ENCODE data around the gene CERS6.
"Not testable (repeated sequence)": the region's sequence is repeated elsewhere in the genome, so short reads cannot be mapped to it uniquely, and the experiment has no call there.

CERS6 gene

DNA sequence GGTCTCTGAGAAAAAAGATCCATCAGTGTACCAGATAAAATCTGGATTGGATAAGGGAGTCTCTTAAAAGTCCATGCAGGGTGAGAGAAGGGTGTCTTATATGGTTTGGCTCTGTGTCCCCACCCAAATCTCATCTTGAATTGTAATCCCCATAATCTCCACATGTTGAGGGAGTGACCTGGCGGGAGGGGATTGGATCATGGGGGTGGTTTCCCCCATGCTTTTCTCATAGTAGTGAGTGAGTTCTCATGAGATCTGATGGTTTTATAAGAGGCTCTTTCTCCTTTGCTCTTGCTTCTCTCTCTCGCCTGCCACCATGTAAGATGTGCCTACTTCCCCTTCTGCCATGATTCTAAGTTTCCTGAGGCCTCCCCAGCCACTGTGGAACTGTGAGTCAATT, 46.8 kb downstream of the CERS6 start:
- not testable (repeated sequence) for FAIRE-seq

DNA sequence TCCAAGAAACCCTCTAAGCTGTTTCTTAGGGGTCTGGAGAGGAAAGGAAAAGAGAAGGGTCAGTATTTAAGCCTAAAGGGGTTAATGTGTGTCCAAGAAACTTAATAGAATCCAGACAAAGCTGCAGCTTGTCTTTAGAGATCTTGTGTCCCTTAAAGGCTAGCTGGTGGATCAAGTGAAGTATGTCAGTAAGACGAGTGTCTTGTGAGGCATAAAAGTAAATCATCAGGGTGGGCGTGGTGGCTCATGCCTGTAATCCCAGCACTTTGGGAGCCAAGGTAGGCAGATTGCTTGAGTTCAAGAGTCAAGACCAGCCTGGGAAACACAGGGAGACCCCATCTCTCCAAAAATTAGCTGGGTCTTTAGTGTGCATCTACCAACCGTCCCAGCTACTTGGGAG, 47.8 kb downstream of the CERS6 start:
- no peak for FAIRE-seq

DNA sequence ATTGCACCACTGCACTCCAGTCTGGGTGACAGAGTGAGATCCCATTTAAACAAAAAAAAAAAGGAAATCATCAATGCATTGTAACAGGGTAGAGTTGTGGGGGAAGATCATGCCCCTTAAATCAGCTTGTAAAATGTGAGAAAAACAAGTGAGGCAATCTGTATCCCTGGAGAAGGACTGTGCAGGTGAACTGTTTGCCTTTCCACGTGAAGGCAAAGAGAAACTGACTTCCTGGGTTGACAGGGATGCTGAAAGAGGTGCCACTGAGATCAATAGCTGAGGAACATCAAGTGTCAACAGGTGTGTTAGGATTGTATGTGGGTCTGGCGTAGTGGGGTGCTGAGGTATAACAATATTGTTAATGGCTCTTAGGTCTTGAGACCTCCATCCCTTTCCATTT, 48.3 kb downstream of the CERS6 start:
- FAIRE-seq: no peak

DNA sequence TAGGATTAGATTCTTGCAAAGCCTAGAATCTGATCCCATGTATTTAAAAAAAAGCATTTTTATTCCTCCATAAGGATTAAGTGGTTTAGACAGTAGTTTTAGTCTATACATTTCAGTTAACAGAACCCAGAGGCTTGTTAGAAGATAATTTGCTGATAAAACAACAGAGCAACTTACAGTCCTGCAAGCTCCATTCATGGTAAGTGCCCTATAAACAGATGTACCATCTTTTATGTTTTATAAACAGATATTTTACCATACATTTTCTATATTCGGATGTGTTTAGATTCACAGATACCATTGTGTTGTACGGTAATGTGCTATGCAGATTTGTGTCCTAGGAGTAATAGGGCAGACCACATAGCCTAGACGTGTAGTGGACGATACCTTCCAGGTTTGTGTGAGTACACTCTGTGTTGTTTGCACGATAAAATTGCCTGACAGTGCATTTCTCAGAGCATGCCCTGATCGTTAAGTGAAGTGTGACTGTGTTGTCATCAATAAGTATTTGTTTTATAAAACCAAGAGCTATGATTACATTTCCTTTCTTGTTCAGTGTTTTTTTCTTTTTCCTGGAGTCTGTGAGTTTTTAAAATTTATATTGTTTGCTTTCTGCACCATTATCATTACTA, 54.2 kb downstream of the CERS6 start:
- FAIRE-seq: no peak

DNA sequence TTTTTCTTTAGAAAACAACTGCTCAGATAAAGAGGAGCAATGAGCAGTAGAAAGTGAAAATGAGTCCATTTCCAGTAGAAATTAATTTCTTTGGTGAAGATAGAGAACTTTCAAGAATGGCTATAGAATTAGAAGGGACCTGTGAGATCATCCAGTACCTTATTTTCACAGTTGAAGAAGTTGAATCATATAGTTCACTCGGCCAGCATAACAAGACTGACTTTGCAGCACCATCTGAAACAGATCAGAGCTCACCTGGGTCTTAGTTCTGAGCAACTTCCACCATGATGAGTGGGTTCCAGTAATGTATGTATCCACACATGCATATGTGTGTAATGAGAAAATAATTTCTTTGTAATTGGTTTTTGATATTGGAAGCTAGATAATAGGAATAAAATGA, 58.6 kb downstream of the CERS6 start:
- no peak for FAIRE-seq

DNA sequence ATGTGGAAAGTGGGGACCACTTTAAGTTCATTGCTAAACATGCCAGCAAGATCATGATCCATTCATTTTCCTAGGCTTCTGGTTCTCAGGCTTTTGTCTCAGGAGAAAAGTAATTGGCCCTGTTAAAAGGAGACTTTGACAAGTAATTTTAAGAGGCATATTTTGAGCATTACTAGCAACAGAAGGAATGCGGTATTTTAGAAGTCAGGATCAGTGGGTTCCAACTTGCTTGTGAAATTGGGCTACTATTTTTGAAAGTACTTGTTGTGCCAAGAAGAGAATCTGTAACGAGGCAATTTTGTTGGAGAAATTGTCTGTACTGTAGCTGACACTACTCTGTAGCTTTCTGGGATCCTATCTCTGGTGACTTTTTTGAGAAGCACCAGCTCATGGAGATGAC, 59.4 kb downstream of the CERS6 start:
- no peak for FAIRE-seq

DNA sequence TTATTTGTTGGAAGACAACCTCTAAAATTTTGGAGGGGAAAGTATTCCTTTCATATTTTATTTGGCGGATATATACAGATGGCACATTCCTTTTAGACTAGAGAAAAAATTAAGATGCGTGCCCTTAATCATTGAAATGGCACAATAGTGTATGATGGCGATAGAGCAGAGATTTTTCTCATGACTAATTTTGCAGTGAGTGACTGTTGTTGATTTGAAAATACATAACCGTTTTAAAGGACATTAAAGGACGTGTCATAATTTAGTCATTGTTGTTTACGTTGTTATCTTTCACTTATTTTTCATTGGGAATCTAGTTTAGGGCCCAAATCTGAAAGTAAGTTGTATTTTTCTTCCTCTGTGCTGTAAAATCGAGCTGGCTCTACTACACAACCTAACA, 61.7 kb downstream of the CERS6 start:
- no peak for FAIRE-seq

DNA sequence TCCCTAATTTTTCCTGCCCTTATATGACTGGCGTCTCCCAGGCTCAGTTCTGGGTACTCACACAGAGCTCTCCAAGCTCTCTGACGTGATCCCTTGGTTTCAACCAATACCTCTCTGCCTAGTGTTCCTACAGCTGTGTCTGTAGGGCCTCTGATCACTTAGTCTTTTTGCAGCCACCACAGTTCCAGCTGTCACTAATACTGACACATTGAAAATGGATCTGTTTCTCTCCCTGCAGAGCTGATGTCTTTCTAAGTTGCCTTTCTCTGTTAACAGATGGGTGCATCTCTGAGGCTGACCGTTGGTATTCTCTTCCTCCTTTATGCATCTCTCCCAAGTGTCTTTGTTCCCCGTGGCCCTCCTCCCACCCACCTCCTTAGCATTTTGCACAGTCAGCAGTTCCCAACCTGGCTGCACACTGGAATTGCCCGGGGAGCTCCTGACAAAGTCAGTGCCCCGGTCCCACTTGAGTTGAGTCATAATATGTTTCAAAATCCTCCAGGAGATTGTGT, 62.5 kb downstream of the CERS6 start:
- no peak for FAIRE-seq

DNA sequence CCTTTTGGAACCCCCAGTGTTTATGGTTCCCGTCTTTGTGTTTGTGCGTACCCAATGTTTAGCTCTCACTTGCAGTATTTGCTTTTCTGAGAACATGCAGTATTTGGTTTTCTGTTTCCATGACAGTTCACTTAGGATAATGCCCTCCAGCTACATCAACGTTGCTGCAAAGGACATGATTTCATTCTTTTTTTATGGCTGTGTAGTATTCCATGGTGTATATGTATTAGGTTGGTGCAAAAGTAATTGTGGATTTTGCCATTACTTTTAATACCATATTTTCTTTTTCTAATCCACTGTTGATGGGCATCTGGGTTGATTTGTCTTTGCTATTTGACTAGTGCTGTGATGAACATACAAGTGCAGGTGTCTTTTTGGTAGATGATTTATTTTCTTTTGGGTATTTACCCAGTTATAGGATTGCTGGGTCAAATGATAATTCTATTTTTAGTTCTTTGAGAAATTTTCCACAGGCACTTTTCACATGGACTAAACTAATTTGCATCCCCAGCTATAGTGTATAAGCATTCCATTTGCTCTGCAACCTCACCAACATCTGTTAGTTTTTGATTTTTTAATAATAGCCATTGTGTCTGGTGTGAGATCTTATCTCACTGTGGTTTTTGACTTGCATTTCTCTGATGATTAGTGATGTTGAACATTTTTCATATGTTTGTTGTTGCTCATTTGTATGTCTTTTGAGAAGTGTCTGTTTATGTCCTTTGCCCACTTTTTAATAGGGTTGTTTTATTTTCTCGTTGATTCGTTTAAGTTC, 63.6 kb downstream of the CERS6 start:
- no peak for FAIRE-seq

DNA sequence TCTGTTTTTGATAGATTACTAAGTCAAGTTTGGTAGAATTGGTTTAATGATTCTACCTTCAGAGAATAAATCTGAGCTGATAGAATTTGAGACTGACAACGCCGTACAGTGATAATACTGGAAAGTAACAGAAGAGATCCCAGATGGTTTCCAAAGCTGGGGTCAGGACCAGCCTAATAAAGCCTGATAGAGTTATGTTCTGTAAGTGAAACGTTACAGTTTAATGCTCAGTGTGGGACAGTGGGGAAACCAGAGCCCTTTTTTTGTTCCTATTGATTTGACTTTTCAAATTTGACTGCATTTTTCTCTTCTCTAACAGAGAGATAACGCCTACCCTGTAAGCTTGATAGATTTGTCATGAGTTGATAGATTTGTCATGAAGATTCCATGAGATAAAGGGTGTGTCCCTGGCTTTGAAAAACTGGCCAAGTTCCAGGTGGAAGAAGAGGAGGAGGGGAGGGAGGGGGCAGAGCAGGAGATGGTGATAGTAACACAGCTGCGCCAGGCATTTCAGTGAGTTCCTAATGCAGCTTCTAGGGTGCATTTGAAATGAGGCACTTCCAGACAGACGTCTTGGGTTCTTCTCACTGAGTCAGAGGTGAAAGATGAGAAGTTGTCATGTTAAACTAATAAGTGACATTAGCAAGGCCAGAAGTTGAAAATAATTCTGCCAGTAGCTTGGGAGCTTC, 65.1 kb downstream of the CERS6 start:
- FAIRE-seq: no peak

DNA sequence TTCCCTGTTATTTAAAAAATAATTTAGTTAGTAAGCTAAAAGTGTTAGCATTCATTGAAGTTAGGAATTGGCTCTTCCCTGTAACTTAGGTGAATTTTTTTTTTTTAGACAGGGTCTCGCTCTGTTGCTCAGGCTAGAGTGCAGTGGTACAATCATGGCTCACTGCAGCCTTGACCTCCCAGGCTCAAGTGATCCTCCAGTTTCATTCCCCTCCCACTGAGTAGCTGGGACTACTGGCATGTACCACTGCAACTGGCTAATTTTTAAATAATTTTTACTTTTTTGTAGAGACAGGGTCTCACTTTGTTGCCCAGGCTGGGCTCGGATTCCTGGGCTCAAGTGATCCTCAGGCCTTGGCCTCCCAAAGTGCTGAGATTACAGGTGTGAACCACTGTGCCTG, 66.4 kb downstream of the CERS6 start:
- FAIRE-seq: no peak

DNA sequence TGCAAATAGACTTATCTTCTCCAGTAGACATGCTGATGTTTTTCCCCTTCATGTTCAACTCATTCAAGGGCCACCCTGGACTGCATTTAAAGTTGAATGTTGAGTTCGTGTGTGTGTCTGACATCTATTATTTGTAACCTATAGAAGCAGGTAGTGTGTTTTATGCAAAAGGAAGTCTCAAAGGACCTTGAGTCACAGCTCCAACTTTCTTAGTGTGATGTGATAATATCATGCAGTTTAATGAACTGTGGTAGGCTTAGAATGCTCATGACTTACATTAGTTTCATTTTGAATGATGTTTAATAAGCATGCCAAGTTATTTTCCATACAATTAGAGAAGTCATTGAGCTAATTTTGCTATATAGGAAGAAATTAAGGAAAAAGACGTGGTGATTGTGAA, 67.9 kb downstream of the CERS6 start:
- no peak for FAIRE-seq

DNA sequence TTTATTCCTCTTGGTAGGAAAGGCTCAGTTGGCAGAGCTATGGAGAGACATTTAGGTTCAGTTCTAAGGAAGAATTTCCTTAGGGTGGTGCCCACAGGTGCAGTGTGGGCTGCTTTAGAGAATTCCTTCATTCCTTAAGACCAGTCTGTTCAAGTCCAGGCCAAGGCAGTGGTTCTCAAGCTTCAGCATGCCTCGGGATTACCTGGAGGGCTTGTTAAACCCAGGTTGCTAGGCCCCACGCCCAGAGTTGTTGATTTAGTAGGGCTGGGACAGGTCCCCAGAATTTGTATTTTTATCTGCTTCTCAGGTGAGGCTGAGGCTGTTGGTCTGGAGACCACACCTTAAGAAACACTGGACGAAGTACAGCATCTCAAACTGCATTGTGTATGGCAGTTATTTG, 68.9 kb downstream of the CERS6 start:
- FAIRE-seq: no peak

DNA sequence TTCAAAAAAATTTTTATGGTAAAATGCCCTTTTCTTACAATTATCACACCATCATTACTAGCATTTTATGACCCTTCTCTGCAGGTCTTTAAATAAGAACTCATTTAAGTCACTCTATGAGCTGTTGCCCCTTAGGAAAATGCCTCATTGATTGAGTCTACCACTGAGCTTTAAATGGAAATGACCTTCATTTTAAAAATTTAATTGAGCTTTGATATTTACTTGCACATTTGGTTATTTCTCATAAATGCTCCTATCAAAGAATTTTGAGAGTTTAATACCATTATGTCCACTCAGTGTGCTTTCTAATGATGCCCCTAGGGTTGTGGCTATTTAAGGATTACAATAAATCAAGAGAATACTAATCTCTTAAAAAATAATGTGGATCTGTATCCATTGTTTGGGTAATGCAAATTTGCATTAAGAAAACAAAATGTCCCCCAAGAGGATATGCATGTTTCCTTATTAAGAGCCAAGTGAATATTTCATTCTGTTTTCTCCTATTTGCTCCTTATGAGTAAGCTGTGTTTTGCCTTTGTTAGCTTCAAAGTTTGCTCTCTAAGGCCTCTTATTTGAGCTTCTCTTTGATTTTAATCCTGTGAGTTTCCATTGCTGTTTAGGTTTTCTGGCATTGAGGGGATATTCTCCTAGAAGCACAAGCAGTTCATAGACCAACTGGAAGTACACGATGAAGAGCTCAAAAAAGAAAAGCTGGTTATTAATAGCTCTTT, 69.8 kb downstream of the CERS6 start:
- no peak for FAIRE-seq

DNA sequence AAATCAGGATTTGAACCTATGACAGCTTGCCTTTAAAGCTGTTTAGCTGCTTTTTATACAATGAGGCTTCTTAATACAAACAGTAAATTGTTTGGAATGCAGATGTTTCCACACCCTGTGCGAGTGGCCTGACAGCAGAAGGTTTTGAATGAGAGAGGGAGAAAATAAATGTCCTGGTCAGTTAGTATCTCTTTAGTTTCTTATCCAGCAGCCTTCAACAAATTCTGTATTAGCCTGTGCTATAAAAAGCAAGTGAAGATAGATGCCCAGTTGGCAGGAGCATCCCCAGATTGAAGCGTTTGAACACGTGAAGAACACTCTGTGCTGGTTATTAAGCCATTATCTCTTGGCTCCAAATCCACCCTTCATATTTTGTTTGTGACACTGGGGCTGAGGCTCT, 70.6 kb downstream of the CERS6 start:
- FAIRE-seq: no peak

DNA sequence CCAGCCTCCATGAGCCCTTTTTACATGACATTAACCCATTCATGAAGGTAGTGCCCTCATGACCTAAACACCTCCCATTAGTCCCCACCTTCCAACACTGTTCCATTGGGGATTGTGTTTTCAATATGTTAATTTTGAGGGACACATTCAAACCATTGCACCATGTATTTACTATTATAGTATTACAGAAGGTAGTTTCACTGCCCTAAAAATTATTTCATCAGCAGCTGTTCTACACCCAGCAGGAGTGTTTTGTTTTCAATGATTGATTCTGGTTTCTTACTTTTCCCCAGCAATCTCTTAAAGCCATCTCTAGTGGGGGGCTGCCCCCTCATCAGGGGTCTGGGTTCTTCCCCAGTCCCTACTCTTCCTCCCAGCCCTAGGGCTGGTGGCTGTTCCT, 71.9 kb downstream of the CERS6 start:
- no peak for FAIRE-seq

DNA sequence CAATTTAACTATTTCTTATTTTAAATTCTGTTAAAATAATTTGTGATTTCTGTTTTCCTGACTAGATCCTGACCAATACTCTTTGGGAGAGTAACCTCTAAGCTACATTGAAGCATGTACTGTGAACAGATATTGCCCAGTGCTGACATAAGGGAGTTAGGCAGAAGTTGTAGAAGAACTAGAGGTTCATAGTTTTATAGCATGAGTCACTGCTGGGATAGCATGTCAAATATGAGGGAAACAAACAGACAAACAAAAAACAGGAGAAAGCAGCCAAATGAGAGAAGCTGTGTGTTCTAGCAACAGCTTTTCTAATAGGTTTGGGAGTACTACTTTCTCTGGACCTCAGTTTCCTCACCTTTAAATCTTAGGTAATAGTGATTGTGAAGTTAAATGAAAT, 72.4 kb downstream of the CERS6 start:
- no peak for FAIRE-seq

DNA sequence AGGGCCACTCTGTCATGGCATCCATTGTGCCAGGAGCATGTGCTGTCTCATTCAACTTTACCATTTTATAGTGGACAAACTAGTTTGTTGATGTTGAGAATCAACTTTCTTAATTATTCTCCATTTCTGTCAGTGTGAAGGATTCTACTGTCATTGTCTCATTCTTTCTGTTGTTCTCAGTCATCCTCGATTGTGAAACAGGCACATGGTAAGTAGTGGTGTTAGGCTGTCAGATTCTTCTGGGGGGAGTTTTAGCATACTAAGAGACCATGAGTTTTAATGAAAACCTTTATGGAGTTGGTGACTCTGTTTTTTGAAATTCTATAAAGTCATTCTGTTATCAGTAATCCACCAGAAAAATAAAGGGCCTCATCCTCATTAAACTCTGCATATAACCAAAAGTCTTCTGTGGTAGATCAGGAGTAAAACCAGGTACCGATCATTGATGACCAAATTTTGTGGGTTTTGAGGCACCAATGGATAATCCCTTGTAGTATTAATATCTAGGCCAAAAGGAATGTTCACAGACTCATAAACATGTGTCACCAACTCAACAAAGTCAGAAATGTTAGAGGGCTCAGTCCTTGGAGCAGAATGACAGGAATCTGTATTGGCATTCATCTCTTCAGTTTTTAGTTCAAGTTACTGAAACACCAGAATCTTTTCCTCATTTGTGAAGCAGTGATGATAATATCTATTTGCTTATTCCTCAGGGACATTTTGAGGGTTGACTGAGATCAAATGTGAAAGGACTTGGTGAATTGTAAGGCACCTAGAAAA, 73.2 kb downstream of the CERS6 start:
- FAIRE-seq: no peak

DNA sequence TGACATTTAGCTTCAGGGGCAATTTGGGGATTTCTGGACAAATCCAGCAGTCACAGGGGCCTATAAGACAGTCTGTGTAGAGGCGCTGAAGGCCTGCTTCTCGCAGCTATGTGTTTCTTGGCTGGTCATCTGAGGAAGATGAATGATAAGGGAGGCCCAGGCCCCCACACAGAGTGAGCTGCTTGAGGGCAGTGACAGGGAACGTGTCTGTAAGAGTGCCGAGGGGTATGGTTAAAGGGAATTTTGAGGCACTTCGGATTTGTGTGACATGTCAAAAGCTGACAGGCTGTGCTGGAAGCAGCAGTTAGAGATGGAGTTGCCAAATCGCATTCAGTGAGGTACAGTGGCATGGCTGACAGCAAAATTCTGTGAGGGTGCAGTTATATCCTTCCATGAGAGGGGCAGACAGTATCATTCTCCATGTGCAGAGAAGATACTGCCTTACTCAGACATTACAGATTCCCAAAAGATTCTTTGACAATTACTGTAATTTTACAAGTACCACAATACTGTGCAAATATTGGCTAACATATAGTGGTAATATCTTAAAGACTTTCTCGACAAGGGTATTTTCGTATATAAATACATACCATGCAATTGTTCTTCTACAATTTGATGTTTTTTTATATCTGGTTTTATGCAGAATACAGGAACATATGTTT, 74.0 kb downstream of the CERS6 start:
- no peak for FAIRE-seq

DNA sequence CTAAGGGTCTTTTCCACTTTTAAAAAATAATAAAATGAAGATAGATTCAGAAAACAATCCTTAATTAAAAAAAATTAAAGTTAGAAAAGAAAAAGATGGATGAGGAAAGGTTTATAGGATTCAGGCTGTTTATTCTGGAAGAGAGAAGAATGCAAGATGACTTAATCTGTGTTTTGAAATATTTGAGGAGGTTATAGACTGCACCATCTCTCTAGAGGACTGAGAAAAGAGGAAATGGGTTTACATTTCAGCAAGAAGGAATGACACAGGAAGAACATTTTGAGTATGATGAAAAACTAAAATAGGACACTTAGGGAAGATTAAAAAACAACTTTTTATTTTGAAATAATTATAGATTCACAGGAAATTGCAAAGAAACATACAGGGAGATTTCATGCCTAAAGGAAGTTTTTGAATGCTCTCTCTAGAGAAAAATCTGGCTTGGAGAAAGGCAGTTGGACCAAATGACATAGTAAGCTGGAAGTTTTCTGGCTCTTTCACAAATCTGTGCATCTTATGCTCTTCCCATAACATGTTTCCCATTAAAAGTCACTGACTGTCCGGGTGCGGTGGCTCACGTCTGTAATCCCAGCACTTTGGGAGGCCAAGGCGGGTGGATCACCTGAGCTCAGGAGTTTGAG, 75.0 kb downstream of the CERS6 start:
- FAIRE-seq: no peak

DNA sequence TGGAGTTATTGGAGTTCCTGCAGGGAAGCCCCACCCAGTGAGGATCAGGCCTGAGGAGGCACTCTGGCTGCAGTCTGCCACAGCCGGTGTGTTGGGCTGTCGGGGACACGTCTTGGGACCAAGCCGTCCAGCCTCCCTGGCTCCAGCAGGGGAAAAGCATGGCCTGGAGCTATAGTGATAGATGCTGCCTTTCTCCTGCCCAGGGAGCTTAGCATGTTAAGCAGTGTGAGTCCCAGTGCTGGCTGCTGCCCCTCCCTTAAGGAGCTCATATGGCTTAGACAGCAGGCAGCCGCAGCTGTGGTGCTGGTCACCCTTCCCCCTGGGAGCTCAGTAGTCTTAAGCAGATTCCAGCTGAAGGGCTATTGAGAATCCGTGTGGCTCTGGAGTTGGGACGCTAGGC, 78.9 kb downstream of the CERS6 start:
- no peak for FAIRE-seq

All from TTC549 (cell line).